H1 (cell line): Measurements from ENCODE around the gene VGLL4. TPM values are rescaled to one million over a fixed set of nuclear protein-coding genes. Genes with fewer than 3 reads are reported as not detected.

ENCODE experiments used
- ATF3 ChIP-seq: IDR thresholded peaks from 2 replicates; pipeline ENCODE4 v1.6.1; 2011; ENCODE audit warnings: low read depth, mild to moderate bottlenecking, low read length; ENCODE audit not compliant: insufficient read depth
- CREB1 ChIP-seq: IDR thresholded peaks from 2 replicates; pipeline ENCODE4 v1.6.1; 2012; ENCODE audit warnings: inconsistent platforms
- EZH2 ChIP-seq: fragments of 200-600 bp; sonication (generic); IDR thresholded peaks from 2 replicates; pipeline ENCODE4 v1.7.1; 2012; ENCODE audit warnings: low read depth, mild to moderate bottlenecking, moderate library complexity, low read length, inconsistent platforms; ENCODE audit not compliant: severe bottlenecking
- JUN ChIP-seq: IDR thresholded peaks from 2 replicates; pipeline ENCODE4 v1.6.1; 2011; ENCODE audit warnings: low read depth, mild to moderate bottlenecking, improper control_type of control experiment, low read length
- PHF8 ChIP-seq: fragments of 200-600 bp; sonication (generic); conservative IDR thresholded peaks from 2 replicates; pipeline ENCODE4 v1.7.1; 2012; ENCODE audit warnings: low read depth, mild to moderate bottlenecking, inconsistent platforms, low read length, moderate library complexity
- SAP30 ChIP-seq: fragments of 300-600 bp; sonication (generic); IDR thresholded peaks from 2 replicates; pipeline ENCODE4 v1.7.1; 2012; ENCODE audit warnings: low read length, moderate library complexity, mild to moderate bottlenecking, inconsistent platforms; ENCODE audit not compliant: insufficient read depth, insufficient replicate concordance
- SIRT6 ChIP-seq: IDR thresholded peaks from one replicate; pipeline ENCODE4 v1.7.1; 2012; ENCODE audit warnings: low read length, inconsistent platforms
- SIX5 ChIP-seq: IDR thresholded peaks from 2 replicates; pipeline ENCODE4 v1.6.1; 2011; ENCODE audit warnings: mild to moderate bottlenecking, low read depth, low read length
- TAF1 ChIP-seq: IDR thresholded peaks from 2 replicates; pipeline ENCODE4 v1.6.1; 2011; ENCODE audit warnings: mild to moderate bottlenecking, low read depth, low read length
- TAF7 ChIP-seq: optimal IDR thresholded peaks from 2 replicates; pipeline ENCODE3; 2011; ENCODE audit warnings: low read depth, mild to moderate bottlenecking, inconsistent platforms, low read length, moderate library complexity, borderline replicate concordance
- TCF12 ChIP-seq: IDR thresholded peaks from 2 replicates; pipeline ENCODE4 v1.6.1; 2011; ENCODE audit warnings: low read depth, mild to moderate bottlenecking, low read length
- polyA plus RNA-seq, 7 experiments: library from polyadenylated mRNA; depleted of rRNA in 3 of 7; stranded (reverse) in 5 of 7; unstranded in 2 of 7; fragments of >200 nt in 5 of 7; fragments of 200-250 nt in 2 of 7; gene quantifications; 1 replicate in 5 of 7; 2 replicates in 1 of 7; 4 replicates in 1 of 7; pipeline versions ENCODE4 v1.2.1 to v1.2.3, GENCODE V29; 2011 to 2013; ENCODE audit warnings: missing spikeins in 2 of 7, mixed read lengths in 2 of 7
- total RNA-seq: library from RNA; stranded (reverse); fragmentation: NEBNext Ultra II Directional; extraction: Animal tissue kit (Norgen Biotek cat#: 25700); gene quantifications from 2 replicates; pipeline ENCODE4 v1.2.1, GENCODE V29; 2021

The VGLL4 gene
- total and polyA plus RNA-seq, 2 of the 8 experiments (the other 6 are each of a cell fraction or from before 2014, with no cell fraction given) = 45.1 to 50.0 TPM

GRCh38 chr3:11642431-11643191 is 1.1 kb downstream of the VGLL4 start (continued):
- no peak for TF ChIP-seq TAF7
- no peak for TF ChIP-seq ATF3
- TF ChIP-seq EZH2 = no peak
- TF ChIP-seq TAF1 = peak; percentile 59
- no peak for TF ChIP-seq SIRT6
- no peak for TF ChIP-seq JUN
- no peak for TF ChIP-seq CREB1
- TF ChIP-seq PHF8 = no peak; the same call in 1 of the 2 replicates
- TF ChIP-seq TCF12 = no peak
- TF ChIP-seq SAP30 = no peak
- TF ChIP-seq SIX5 = no peak
